Subcutaneous preadipocyte (primary cell): ENCODE measurements around the gene SLC6A11. TPM values are rescaled to one million over a fixed set of nuclear protein-coding genes. Genes with fewer than 3 reads are reported as not detected.

ENCODE experiments used
- total RNA-seq: library from RNA; depleted of rRNA; stranded (reverse); fragments of >200 nt; gene quantifications from 2 replicates; pipeline ENCODE4 v1.2.3, GENCODE V29; 2012

Gene SLC6A11
- not detected in 2 replicates for total RNA-seq

GRCh38 chr3:10816019-10816862, at the start of gene SLC6A11:
Gene SLC6A11, plus strand, starts transcription at chr3:10816228. Its CDS starts 38 bp downstream, at chr3:10816266.

Other genes with a start within 250 kb of the SLC6A11 start
- not detected in 2 replicates for gene SLC6A1, start 176.5 kb downstream of the SLC6A11 start, total RNA-seq